Chondrocyte (in vitro differentiated cells): ENCODE results near the gene POU2F1. TPM values are rescaled to one million over a fixed set of nuclear protein-coding genes. Genes with fewer than 3 reads are reported as not detected.

Source experiments
- DNase-seq: peaks from one replicate; pipeline ENCODE4 v3.0.0; 2021; ENCODE audit warnings: mixed read lengths, low spot score
- H3K27ac Mint-ChIP-seq: one replicate; pipeline ENCODE4 v1.8.0; 2021; ENCODE audit warnings: mild to moderate bottlenecking, moderate library complexity, mixed read lengths; ENCODE audit not compliant: unreplicated experiment
- H3K27me3 Mint-ChIP-seq: 2 replicates; pipeline ENCODE4 v1.8.0; 2021; ENCODE audit warnings: low read depth, mixed read lengths
- H3K36me3 Mint-ChIP-seq: 2 replicates; pipeline ENCODE4 v1.8.0; 2021; ENCODE audit warnings: low read depth, mixed read lengths
- H3K4me1 Mint-ChIP-seq: 2 replicates; pipeline ENCODE4 v1.8.0; 2021; ENCODE audit warnings: low read depth, mild to moderate bottlenecking, mixed read lengths
- H3K4me3 Mint-ChIP-seq: one replicate; pipeline ENCODE4 v1.8.0; 2021; ENCODE audit warnings: mild to moderate bottlenecking, moderate library complexity, mixed read lengths; ENCODE audit not compliant: unreplicated experiment
- H3K9me3 Mint-ChIP-seq: 2 replicates; pipeline ENCODE4 v1.8.0; 2021; ENCODE audit warnings: low read depth, mixed read lengths
- total RNA-seq: library from RNA; stranded (reverse); gene quantifications from 3 replicates; pipeline ENCODE4 v1.2.1, GENCODE V29; 2021
- TF ChIP-seq, protein P1 (sequence below): fragments of 200-600 bp; sonication (generic); IDR thresholded peaks from 2 replicates; pipeline ENCODE4 v1.5.0; 2021; ENCODE audit warnings: antibody characterized with exemption, mild to moderate bottlenecking, moderate library complexity

Gene POU2F1
- total RNA-seq, 1 donor from 2014 or later: 13.2 TPM

DNA sequence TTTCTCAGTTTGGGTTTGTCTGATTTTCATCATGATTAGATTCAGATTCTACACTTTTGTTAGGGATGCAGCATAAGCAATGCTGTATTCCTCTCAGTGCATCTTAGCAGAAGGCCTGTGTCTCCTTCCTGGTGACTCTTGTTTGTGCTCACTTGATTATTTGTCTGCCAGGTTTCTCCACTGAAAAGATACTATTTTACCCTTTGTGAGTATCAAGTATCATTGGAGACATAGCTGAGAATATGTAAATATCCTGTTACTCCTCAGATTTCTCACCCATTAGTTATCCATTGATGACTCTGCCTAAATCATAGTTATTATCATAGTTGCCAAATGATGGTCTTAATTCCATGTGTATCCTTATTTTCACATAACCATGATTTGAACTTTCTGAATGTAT, 148.5 kb downstream of the POU2F1 start:
- H3K27ac Mint-ChIP-seq: no peak overlapping the region
- DNase-seq: no peak
- TF ChIP-seq, protein P1, sequence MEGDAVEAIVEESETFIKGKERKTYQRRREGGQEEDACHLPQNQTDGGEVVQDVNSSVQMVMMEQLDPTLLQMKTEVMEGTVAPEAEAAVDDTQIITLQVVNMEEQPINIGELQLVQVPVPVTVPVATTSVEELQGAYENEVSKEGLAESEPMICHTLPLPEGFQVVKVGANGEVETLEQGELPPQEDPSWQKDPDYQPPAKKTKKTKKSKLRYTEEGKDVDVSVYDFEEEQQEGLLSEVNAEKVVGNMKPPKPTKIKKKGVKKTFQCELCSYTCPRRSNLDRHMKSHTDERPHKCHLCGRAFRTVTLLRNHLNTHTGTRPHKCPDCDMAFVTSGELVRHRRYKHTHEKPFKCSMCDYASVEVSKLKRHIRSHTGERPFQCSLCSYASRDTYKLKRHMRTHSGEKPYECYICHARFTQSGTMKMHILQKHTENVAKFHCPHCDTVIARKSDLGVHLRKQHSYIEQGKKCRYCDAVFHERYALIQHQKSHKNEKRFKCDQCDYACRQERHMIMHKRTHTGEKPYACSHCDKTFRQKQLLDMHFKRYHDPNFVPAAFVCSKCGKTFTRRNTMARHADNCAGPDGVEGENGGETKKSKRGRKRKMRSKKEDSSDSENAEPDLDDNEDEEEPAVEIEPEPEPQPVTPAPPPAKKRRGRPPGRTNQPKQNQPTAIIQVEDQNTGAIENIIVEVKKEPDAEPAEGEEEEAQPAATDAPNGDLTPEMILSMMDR: no peak
- H3K4me1 Mint-ChIP-seq: peaks cover 5% of the 10 kb centered on the region
- no peaks in the 10 kb centered on the region for H3K27me3 Mint-ChIP-seq
- H3K36me3 Mint-ChIP-seq: peaks cover 2% of the 10 kb centered on the region
- H3K9me3 Mint-ChIP-seq: no peaks in the 10 kb centered on the region
- H3K4me3 Mint-ChIP-seq: no peak overlapping the region

DNA sequence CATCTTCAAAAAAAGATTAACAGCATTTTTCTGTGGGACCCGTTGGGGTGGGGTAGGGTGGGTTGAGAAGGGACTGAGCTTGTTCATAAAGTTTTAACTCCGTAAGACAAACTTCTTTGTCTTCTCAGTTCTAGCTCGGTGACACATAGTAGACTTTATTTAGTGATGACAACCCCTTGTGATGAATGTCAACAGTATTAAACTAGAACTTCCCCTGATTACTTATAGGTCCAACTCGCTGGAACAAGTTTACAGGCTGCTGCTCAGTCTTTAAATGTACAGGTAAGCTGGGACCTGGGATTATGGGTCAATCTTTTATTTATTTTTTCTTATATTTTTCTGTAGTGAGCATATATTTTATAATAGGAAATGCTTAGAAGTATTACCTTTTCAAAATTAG, 149.2 kb downstream of the POU2F1 start:
- Mint-ChIP-seq H3K27me3 (no peaks in the 10 kb centered on the region), H3K9me3 (no peaks in the 10 kb centered on the region), H3K36me3 (peaks cover 2% of the 10 kb centered on the region), H3K4me1 (peaks cover 5% of the 10 kb centered on the region), H3K27ac (no peak overlapping the region), H3K4me3 (no peak overlapping the region)
- DNase-seq: no peak
- TF ChIP-seq, protein P1: no peak

DNA sequence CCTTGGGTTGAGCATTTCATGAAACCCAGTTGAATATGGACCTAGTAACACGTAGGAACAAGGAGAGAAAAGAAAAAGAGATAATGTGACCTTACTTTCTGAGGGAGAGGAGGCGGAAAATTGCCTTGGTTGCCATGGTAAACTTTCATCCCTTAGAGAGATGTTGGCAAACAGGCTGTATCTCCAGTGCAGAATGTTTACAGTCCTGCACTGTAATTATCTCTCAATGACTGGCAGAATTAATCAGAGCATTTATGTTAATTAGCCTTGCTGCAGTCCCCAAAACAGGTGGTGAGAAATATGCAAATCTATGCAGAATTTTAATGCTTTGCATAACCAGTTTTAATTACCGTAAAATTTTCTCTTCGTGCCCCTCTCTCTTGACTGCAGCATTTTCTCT, 150.3 kb downstream of the POU2F1 start:
- no peak overlapping the region for H3K4me3 Mint-ChIP-seq
- H3K27ac Mint-ChIP-seq: no peak overlapping the region

GRCh38 chr1:167373398-167373797, 152.7 kb downstream of the POU2F1 start:
- H3K4me1 Mint-ChIP-seq: peaks cover 5% of the 10 kb centered on the region
- no peak for DNase-seq
- H3K9me3 Mint-ChIP-seq: no peaks in the 10 kb centered on the region
- H3K36me3 Mint-ChIP-seq: peaks cover 7% of the 10 kb centered on the region
- no peak overlapping the region for H3K4me3 Mint-ChIP-seq
- no peak overlapping the region for H3K27ac Mint-ChIP-seq
- TF ChIP-seq, protein P1: no peak
- no peaks in the 10 kb centered on the region for H3K27me3 Mint-ChIP-seq

More for the DNA sequence above, 150.3 kb downstream of the POU2F1 start:
- DNase-seq: no peak
- H3K27me3 Mint-ChIP-seq: no peaks in the 10 kb centered on the region
- peaks cover 2% of the 10 kb centered on the region for H3K36me3 Mint-ChIP-seq
- no peaks in the 10 kb centered on the region for H3K9me3 Mint-ChIP-seq
- peaks cover 5% of the 10 kb centered on the region for H3K4me1 Mint-ChIP-seq
- TF ChIP-seq, protein P1: no peak

DNA sequence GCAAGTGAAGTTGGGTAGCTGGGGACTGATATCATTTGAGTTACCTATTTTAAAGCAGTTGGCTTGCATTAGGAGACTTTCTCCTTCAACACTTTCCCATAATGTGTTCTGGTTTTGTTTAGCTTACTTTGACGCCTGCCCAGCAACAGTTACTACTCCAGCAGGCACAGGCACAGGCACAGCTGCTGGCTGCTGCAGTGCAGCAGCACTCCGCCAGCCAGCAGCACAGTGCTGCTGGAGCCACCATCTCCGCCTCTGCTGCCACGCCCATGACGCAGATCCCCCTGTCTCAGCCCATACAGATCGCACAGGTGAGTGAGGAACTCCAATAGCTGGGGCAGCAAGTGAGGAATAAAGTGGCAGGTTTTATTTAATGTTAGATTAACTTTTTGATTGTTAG, 153.3 kb downstream of the POU2F1 start:
- DNase-seq: no peak
- Mint-ChIP-seq H3K4me3 (no peak overlapping the region), H3K4me1 (peaks cover 2% of the 10 kb centered on the region), H3K27ac (no peak overlapping the region), H3K36me3 (peaks cover 7% of the 10 kb centered on the region), H3K9me3 (no peaks in the 10 kb centered on the region), H3K27me3 (no peaks in the 10 kb centered on the region)
- TF ChIP-seq, protein P1: no peak
